T-helper 1 cell treated with Interleukin-12 subunit alpha and Interleukin-12 subunit beta and Interleukin-4 antibody, amounts not matched to agents 30 ng/mL and 1 ng/mL, for 36 hours (primary cell): Measurements from ENCODE around the gene FOXA1. TPM values are rescaled to one million over a fixed set of nuclear protein-coding genes. Genes with fewer than 3 reads are reported as not detected.

ENCODE experiments used
- intact Hi-C: fragments of 100-400 bp; cut with micrococcal nuclease; formaldehyde crosslinking; loops from one replicate; pipeline ENCODE4 v1.15.1; 2024
- total RNA-seq: library from RNA; stranded (reverse); gene quantifications from 2 replicates; pipeline ENCODE4 v1.2.3, GENCODE V29; 2022

Gene FOXA1
- total RNA-seq, 1 donor from 2014 or later = not detected

DNA sequence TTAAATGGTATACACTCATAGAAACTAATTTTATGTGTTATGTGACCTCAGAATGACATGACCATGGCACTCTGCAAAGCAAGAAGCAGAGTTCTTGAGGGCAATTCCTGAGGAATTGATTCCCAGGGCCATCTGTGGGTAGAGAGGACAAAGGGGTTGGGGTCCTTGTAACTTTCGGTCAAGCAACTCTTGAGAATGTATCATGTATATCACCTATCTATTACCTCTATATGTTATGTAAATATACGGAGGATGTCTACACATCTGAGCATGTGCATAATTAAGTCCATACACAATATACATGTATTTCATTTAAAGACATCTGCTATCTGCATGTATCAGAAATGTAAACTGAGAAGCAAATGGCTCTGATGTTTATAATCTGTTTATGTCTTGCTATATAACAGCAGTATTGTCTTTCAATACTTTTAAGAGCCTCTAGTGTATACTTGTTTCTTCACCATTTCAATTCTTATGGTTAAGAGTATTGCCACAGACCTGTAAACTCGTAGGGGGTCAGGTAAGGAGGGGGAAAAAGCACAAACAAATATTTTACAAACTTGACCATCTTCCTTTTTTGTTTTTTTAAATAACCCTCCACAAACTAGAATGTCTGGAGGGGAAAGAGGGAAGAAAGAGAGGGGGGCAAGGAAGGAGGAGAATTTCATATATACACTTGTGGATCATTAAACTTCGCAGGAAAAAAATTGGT is 4.5 kb downstream of the FOXA1 start:
- intact Hi-C loops = loop anchor here (2.0 to 10.0 kb wide), 4 partner anchors 346 to 1068 kb away; partner anchors contain the start of genes NKX2-1, NKX2-8 and SSTR1

DNA sequence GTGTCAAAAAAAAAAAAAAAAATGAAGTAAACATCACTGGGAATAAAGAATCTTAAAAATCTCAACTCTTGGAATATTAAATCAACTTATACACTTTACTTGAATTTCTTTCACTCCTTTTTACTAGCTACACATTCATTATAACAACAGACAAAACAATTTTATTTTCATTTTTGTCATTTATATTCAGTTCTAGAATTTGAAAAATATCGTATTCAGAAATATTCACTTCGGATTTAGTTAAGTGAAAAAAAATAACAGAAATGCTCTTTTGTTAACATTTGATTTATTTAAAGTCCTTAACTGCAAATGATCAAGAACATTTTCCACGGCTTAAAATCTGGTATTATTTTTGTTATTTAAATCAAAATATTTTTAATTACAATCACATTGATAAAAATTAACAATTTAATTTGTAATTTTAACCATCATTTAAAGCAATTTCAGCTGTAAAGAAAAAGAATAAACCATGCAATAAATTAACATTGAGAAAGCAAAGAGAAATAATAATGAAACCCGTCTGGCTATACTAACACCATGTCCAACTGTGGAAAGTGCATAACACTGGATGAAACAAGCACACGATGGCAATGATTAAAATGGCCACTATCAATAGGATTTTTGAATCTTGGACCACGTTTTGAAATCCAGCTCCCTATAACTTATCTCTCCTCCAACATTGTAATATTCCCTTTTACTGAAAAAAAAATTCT is 5.2 kb downstream of the FOXA1 start:
- intact Hi-C loops = loop anchor here (2.0 to 10.0 kb wide), 6 partner anchors 345 to 1078 kb away; partner anchors contain the start of genes NKX2-1, NKX2-8 and SSTR1

DNA sequence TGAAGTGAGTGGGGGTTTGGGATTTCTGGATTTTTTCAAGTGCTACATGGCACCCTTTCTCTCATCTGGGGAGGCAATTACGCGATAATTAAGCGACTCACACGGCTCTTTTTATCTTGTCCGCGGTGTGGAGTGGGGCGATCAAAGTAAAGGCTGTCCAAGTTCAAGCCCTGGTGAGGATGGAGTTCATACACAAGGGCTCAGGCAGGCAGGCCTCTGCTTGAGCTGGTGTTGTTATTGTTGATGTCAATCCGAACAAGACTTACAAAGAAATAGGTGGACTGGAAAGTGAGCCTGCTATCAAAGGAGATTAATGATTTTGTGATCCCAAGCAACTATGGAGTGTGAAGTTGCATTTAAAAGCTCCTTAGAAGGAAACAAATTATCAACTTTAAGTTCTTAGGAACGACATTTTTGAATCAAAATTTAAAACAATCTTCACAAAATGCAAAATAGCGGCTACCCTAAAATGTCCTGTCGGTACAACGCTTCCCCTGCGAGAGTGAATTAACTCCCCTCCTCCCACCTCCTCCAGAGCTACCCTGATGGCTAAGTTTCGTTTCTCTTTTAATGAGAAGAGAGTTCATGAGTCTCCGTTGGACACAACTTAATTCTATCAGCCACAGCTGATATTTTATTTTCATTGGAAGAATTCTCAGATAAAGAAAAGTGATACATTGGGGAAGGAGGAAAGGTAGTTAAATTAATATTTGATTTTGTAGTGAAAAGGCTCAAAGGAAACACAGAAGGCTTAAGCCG is 5.9 kb downstream of the FOXA1 start:
- intact Hi-C loops = loop anchor here (5.0 kb wide), 2 partner anchors 932 to 1077 kb away; no protein-coding TSS in a partner anchor

DNA sequence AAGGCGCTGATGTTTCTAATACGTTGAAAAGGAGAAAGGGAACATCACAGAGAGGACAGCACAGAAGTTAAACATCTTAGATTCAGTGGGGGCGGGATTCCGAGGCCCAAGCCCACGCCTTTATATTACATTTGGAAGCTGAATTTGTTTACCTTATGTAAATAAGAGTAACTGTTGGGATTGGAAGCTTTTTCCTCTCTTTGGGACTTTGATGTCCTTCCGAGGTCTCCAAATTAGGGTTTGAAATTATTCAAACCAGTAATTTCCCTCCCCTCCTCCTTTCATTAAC is 6.4 kb downstream of the FOXA1 start:
- intact Hi-C loops = loop anchor here (5.0 kb wide), 2 partner anchors 931 to 1076 kb away; no protein-coding TSS in a partner anchor

DNA sequence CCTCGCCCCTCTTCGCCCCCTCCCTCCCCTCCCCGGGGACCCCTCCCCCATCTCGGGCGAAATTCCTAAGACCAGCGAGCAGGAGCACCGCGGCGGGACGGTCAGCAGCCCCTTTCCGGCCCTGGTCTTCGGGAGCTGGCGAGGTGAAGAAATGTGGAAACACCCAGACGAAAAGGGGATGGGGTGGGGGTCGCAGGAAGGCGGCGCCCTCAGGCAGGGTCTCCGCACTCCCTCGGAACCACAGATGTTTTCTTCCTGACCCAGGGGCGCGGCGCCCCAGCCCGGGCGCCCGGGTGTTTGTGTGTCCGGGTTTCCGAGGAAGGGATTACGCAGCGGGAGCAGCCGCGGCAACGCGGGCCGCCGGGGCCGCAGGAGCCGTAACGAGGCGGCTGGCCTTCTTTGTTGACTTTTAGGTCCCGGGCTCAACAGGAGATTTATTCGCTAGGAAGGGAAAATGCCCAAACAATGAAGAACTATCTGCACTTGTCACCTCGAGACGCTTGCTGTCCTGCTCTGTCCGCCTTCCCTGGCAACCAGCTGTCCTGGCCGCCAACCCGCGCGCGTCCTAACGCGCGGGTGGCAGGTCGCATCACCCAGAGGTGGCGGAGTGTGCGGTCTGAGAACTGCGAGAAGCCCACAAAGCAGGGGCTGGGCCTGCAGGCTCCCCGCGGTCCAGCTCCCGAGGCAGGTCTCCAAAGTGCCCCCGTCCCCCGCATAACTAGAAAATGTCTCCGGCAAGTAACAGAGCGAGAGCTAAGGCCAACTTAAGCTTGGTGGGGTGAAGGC is 7.0 kb downstream of the FOXA1 start:
- intact Hi-C loops = loop anchor here (5.0 kb wide), 2 partner anchors 931 to 1076 kb away; no protein-coding TSS in a partner anchor

DNA sequence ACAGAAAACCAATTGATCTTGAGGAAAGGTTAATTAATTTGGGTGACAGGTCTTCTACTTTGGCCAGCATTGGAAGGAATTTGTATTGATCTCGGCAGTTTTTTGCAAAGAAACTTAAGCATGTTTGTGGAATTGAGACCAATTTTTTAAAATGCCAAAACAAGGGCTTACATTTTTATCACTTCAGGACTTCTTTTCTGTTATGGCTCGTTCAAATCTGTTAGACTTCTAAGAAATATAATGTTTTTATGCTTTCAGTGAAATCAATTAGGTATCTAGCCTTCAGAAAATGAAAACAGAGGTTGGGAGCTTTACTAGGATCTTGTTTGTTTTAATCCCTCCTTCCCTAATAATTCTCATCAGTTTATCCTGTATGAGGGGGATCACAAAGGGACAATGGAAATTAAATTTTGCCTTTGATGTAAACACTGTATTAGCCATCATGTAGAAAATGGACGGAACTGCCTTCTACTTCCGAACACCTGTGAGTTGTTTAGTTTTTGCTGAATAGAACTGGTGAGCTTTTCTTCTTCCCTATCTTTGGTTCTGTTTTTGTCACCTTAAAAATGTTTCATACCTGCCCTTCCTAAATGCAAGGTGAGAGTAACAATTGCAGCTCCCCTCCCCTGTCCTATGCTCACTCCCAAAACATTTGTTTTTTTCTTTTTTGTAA is 7.8 kb downstream of the FOXA1 start:
- intact Hi-C loops = loop anchor here (5.0 kb wide), 2 partner anchors 930 to 1075 kb away; no protein-coding TSS in a partner anchor

DNA sequence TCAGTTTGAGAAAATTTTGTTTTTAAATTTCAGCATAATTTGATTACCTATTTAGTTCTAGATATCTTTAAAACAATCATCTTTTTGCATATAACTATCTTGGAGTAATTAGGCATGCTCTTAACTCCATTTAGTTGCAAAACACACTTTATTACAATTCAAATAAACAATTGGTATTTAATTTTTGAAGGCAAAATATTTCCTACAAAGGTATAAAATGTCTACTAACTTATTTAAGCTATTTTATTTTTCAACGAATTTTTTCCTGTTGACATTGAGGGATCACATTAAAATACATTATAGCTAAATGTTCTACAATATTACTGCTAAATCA is 8.3 kb downstream of the FOXA1 start:
- intact Hi-C loops = loop anchor here (5.0 kb wide), 2 partner anchors 929 to 1074 kb away; no protein-coding TSS in a partner anchor

DNA sequence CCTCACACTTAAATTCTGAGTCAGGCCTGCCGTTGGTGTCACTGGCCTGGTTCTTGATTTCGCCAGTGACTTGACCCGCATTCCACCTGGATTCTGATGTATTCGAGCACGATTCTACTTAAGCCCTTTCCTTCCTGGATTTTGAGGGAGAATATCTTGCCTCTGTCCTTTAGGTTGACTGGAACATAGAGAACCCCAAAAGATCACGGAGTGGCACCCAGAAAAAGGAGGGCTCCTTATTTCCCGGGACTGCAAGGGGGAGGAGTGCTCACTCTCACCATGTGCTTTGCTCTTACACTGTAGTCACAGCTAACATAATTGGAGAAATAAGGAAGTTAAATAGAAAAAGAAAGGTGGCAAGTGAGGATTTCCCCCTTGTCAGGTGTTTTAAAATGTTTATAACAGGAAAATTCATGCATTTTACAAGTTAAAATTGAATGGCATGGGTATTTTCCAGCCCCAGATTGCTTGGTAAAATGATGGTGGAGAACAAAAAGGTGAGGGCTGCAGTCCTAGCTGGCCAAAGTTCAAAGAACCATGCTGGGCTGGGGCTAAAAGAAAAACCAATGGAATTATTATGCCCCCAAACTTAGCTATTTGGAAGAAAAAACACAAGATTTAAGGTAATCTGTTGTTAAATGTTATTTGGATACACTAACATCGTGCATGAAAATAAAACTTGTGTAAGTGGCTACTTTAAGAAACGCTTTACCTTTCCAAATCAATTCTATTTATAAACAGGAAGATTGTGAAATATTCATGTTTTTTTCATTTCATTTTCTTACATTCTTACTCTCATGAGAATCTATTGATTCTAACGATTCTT is 8.9 kb downstream of the FOXA1 start:
- intact Hi-C loops = loop anchor here (2.0 to 5.0 kb wide), 3 partner anchors 15 to 1074 kb away; no protein-coding TSS in a partner anchor

DNA sequence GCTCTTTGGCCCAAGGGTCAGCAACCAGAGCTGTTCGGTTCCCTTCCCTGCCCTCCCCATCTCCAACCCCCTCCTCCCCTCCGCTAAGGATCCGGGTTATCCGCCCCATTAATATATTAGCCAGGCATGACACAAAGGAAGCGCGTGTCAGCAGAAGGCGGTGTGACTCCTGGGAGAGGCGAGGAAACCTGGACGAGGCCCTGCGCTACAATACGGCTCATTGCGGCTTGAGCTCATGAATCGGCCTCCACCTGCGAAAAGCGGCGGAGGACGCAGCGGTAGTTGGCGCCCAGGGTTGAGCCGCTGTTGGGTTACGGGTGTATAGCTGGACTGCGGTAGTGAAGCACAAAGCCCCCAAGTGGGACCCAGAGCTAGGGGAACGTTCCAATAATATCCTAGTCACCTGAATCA is 9.9 kb downstream of the FOXA1 start:
- intact Hi-C loops = loop anchor here (2.0 to 5.0 kb wide), 3 partner anchors 16 to 1073 kb away; no protein-coding TSS in a partner anchor

DNA sequence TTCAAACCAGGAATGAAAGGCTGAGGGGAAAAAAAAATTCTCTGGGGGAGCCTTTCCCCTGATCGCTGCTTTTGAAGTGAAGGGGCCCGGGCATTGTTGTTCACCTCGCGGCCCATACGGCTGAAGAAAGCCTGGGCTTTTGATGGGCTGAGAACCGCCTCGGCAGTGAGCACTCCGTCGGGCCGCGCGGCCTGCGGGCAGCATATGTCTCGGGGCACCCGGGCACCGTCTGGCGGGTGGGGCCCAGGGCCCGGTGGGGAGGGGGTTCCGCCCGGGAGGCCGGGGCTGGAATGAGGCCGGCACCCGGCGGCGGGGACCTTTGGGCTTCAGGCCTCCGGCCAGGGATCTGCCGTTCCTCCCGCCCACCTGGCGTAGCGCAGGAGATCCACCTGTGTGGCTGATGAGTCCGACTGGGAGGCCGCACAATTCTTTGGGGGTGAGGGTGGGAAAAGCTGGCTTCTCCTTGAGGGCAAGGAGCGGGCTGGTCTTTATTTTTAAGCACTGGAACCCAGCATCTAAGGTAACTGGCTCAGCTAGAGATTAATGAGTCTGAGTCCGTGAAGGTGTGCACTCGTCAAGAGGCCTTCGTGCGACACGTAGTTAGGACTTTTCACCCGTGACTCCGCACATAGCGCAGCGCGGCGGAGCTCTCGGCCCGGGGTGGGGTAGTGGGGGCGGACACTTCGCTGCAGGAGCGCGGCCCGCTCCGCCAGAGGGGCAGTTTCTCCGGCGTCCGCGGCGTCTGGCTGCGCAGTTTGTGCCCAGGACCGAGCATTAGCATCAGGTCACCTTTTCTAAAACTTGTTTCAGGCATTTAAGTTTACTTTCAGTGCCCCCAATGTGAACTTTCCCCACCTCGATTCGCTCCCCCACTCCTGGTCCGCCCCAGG is 10.6 kb downstream of the FOXA1 start:
- intact Hi-C loops = loop anchor here (2.0 to 5.0 kb wide), 3 partner anchors 16 to 1072 kb away; no protein-coding TSS in a partner anchor

DNA sequence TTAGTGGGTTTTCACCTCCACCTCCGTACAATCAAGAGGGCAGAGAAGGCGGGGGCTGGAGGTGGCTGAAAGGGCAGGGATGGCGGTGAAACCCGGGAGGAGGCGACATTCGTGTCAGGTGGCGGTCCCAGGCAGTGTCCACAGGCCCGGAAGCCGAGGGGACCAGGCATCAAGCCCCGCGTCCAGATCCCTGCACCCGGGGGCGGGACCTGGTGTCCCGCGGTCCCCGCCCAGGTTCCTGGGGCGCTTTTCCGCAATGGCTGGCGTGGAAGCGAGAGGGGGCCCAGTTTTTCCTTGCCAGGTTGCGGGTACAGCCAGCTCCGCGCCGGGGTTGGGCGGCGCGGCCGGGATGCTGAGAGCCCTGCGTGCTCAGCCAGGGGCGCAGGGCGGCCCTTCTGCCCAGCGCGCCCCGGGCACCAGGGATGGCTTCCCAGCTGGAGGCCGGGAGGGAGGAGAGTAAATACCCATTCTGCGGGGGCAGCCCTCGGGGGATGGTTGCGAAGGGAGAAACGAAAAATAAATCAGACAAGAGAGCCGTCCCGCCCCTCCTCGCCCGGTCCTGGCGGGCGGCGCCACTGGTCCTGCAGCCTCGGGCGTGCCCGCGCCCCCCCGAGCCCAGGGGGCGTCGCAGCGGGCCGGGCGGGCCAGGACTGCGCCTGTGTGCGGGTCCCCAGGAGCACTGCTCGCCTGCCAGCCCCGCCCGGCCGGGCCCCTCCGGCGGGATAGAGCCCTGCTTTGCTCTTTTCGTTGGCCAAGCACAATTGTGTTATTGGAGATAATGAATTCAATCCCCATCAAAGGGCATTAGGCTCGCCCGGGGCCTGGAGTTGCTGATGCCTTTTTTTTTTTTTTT is 11.5 kb downstream of the FOXA1 start:
- intact Hi-C loops = loop anchor here (2.0 kb wide), 1 partner anchor 17 kb away; no protein-coding TSS in a partner anchor

DNA sequence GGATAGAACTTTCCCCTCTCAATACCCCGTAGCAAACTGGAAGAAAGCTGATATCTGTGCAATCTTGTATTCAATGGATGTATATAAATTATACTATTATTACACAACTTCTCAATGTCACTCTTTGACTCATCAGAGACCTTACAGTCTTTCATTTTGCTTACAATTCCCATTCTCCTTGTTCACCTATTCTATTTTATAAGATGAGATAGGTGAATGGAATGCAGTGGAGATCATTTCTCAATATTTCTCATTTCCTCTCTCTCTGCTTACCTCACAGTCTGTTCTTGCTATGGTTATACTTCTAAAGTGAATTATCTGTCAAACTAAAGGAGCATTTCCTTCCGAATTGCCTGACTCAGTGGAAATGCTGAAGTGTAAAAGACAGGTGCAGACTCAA is 14.9 kb downstream of the FOXA1 start:
- intact Hi-C loops = no loop called here

DNA sequence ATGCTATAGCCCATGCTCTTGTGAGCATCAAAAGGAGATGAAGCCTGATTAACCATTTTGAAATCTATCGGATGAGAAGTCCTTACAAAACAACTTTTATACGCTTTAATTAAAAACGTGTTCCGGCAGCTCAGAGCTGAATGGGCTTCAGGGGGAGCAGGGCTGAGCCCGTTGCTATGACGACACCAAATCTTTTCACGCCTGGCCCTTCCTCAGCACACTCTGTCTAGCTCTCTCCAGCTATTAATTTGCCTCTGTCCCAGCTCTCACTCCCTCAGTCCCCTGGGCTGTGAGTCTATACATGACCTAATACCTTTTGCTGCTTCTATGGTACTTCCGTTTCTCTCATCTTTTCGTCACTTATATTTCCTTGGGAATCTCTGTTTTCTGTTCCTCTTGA is 15.8 kb downstream of the FOXA1 start:
- intact Hi-C loops = no loop called here

DNA sequence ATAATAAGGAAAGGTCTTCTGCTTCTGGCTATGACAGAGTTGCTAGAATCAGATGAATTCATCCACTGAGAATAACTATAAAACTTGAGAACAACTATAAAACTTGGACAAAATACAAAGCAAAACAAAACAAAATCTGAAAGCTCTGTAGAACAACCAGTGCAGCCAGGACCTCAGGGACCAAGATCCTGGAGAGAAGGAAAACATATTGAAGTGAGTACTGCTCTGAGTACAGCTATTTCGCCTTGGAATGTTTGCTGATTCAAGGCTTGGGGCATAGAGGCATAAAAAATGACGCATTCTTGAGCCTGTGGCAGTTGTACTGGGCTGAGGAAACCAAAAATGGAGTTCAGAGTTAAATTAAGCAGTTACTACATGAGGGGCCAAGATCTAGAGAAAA is 21.7 kb downstream of the FOXA1 start:
- intact Hi-C loops = no loop called here

DNA sequence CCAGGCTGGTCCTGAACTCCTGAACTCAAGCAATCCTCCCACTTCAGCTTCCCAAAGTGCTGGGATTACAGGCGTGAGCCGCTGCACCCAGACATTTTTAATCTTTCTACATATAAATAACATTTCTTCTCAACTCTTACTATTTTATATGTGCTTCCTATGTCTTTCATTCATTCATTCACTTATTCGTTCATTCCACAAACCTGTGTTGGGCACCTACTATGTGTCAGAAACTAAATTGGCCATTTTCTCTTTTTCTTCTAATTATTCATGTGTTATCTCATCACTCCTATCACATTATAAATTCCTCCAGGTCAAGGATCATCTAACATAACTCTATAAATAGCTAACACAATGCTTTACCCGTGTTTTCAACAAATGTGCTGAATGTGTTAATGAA is 23.7 kb downstream of the FOXA1 start:
- intact Hi-C loops = no loop called here

DNA sequence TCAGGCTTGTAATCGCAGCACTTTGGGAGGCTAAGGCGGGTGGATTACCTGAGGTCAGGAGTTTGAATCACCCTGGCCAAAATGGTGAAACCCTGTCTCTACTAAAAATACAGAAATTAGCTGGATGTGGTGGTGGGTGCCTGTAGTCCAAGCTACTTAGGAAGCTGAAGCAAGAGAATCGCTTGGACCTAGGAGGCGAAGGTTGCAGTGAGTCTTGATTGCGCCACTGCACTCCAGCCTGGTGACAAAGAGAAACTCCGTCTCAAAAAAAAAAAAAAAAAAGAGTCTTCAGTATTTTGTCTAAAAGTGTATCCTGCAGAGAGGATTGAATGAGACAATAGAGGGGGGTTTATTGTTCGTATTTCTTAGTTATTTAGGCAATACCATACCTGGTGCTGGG is 25.3 kb downstream of the FOXA1 start:
- intact Hi-C loops = no loop called here

DNA sequence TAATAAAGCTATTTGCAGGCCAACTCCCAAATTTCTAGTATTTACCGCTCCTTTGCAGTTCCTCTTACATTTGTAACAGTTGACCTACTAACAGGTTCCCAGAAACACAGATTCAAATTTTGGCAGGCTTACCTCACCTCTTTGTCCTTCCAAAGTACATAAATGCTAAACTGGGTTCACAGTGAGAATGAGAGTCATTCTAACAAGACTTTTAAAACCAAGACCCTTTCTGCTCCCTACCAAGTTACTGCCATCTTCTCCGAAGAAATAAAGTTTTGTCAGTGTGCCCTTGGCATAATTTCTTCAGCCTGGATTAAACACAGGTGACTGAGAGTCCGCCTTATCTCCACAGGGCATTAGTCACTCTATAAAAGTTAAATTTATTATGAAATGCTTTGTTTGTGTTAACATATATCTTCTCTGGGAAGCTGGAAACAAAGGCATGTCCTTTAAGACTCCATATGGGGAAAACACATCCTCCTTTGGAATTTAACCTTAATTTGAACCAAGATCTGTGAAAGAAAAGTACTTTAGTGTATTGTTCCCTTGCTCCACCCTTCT is 28.2 kb downstream of the FOXA1 start:
- intact Hi-C loops = no loop called here
